ENCODE results near the gene SULT1C3. TPM values are rescaled to one million over a fixed set of nuclear protein-coding genes. Genes with fewer than 3 reads are reported as not detected.

The SULT1C3 gene
- total and polyA plus RNA-seq, 2 of the 8 experiments (the other 6 are each of a cell fraction or from before 2014, with no cell fraction given), result not detected

DNA sequence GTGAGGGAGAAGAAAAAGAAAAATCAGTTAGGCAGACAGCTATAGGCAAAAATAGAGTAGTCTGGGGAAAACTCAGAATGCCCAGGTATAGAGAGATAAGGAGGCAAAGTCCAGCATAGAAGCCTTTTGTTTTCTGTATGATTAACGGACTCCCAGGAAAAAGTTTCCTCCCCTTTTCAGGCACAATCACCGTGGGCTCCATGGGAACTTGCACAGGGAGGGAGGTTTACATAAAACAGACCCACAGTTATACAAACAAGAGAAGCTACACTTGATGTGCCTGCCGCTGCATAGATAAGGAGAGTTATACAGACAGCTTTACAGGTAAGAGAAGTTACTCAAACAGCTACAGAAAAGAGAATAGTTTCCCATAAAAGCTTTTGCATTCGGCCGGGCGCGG, 39.2 kb upstream of the SULT1C3 start:
- H3K23ac ChIP-seq (ENCODE audit: insufficient read length), result no peak overlapping the region
- FAIRE-seq, result no peak
- H3K9me3 ChIP-seq (ENCODE audit: insufficient read depth in 2 of 2, low read depth in 1 of 2, low read length in 1 of 2), result peaks cover 0 to 3% of the 10 kb centered on the region in 2 experiments; a peak in 2 of 4 replicates
- H3K79me1 ChIP-seq (ENCODE audit: low read depth, low read length), result no peaks in the 10 kb centered on the region
- H3K14ac ChIP-seq (ENCODE audit: insufficient read length), result no peak overlapping the region
- H3K79me2 ChIP-seq (ENCODE audit: control insufficient read depth in 1 of 2, insufficient read depth in 2 of 2, low read length in 2 of 2), result no peaks in the 10 kb centered on the region
- H3K27ac ChIP-seq (ENCODE audit: low read depth, low read length), result no peak overlapping the region
- H3K4ac ChIP-seq (replicated peaks; ENCODE audit: insufficient read length, low read depth, low read length), result no peak overlapping the region
- no peak overlapping the region for H2BK12ac ChIP-seq (ENCODE audit: low read depth, low read length)
- H2AFZ ChIP-seq (ENCODE audit: low read length), result no peak overlapping the region
- no peak overlapping the region for H2AK5ac ChIP-seq (ENCODE audit: low read depth, low read length)
- 93% methylated on average over 5 of the region's 7 CpGs; no CpG with 5 or more reads in 1 of the 2 experiments for WGBS, 2 experiments (ENCODE audit: extremely low coverage in 1 of 2, insufficient coverage in 1 of 2, insufficient read length in 1 of 2, insufficient replicate concordance in 2 of 2, low coverage in 1 of 2, low lambda C conversion rate in 2 of 2, missing lambda C conversion rate in 1 of 2)
- no peak overlapping the region for H3K56ac ChIP-seq (replicated peaks; ENCODE audit: insufficient read length, low read depth, low read length)
- H3K36me3 ChIP-seq (ENCODE audit: control insufficient read depth in 2 of 4, insufficient read depth in 4 of 4, low read length in 3 of 4), result no peaks in the 10 kb centered on the region
- H4K5ac ChIP-seq (ENCODE audit: insufficient read length, low read depth, low read length), result no peak overlapping the region
- no peak overlapping the region for H2BK5ac ChIP-seq (ENCODE audit: low read depth, low read length)
- H3K9ac ChIP-seq (replicated peaks in 1 of 4; ENCODE audit: extremely low read depth in 1 of 4, low read depth in 3 of 4, low read length in 3 of 4), result no peak overlapping the region
- no peak overlapping the region for H4K91ac ChIP-seq (replicated peaks; ENCODE audit: insufficient read length, low read length)
- H2BK20ac ChIP-seq (ENCODE audit: low read length), result no peak overlapping the region
- H3K18ac ChIP-seq (ENCODE audit: extremely low read depth, low read length), result no peak overlapping the region
- no peak for TF ChIP-seq PHF8 (conservative IDR thresholded peaks at IDR 0.05; ENCODE audit: low read depth, low read length)
- no peak for TF ChIP-seq CEBPB (IDR thresholded peaks at IDR 0.05; ENCODE audit: low read depth, low read length)
- TF ChIP-seq GABPA (IDR thresholded peaks at IDR 0.05; ENCODE audit: borderline replicate concordance, insufficient read depth, low read length), result no peak
- TF ChIP-seq KDM5A (IDR thresholded peaks at IDR 0.05; ENCODE audit: low read length), result no peak
- no peak for TF ChIP-seq CBX8 (IDR thresholded peaks at IDR 0.05; ENCODE audit: borderline replicate concordance, low read depth, low read length)
- TF ChIP-seq BRCA1 (IDR thresholded peaks at IDR 0.05; ENCODE audit: low read depth, low read length), result no peak
- H3K23me2 ChIP-seq (ENCODE audit: low read depth, low read length), result no peaks in the 10 kb centered on the region
- H3K4me1 ChIP-seq (replicated peaks in 1 of 4; ENCODE audit: control insufficient read depth in 3 of 4, insufficient read depth in 4 of 4, low read length in 3 of 4), result no peaks in the 10 kb centered on the region
- H2BK15ac ChIP-seq (ENCODE audit: low read length), result no peak overlapping the region
- H3K4me2 ChIP-seq (ENCODE audit: insufficient read depth in 1 of 2, low read depth in 2 of 2, low read length in 2 of 2), result no peak overlapping the region
- CTCF ChIA-PET (ENCODE audit: partially characterized antibody), result interaction anchor here (0.9 to 2.7 kb wide), 2 partner anchors 17 to 442 kb away, joined by 3 to 11 read pairs; no protein-coding TSS in a partner anchor
- H3K4me3 ChIP-seq (ENCODE audit: extremely low read depth in 1 of 4, insufficient read depth in 2 of 4, low read depth in 3 of 4, low read length in 4 of 4), result no peak overlapping the region
- DNase-seq (ENCODE audit: low read depth in 1 of 2, low spot score in 2 of 2), result no peak
- H3K27me3 ChIP-seq (replicated peaks in 1 of 4; ENCODE audit: control insufficient read depth in 3 of 4, extremely low read depth in 1 of 4, insufficient read depth in 3 of 4, low read length in 3 of 4), result no peaks in the 10 kb centered on the region
- H4K20me1 ChIP-seq (replicated peaks in 1 of 2; ENCODE audit: control insufficient read depth in 1 of 2, insufficient read depth in 2 of 2, low read length in 2 of 2), result no peaks in the 10 kb centered on the region
- H2BK120ac ChIP-seq (replicated peaks; ENCODE audit: low read depth, low read length), result no peak overlapping the region
- POLR2A ChIA-PET (ENCODE audit: partially characterized antibody), result no interaction called here
- no peak overlapping the region for H4K8ac ChIP-seq (ENCODE audit: extremely low read depth, insufficient read depth, low read length)

Measured in H1 (cell line).